ENCODE results near the gene BACE1.

DNA sequence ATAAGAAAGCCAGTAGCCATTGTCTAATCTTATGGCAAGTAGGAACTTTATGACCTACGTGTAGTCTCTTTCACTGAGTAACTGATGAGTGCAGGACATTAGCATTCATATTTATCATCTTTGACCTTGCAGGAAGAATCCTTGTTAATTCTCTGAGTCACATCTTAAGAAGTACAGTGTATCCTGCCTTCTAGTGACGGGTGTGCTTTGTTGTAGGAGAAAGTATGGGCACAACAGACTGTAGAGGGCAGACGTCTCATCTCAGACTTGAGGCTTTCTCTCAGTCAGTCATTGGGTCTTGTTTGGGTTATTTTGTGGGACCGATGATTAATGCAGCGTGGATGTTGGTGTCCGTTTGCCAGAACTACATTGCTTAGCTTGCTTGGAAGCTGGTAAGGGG lies 76.8 kb downstream of the BACE1 start:
- TF ChIP-seq POLR2A (IDR thresholded peaks at IDR 0.05) (no peak), EP300 (IDR thresholded peaks at IDR 0.05) (no peak)
- TF ChIP-seq, protein P1, sequence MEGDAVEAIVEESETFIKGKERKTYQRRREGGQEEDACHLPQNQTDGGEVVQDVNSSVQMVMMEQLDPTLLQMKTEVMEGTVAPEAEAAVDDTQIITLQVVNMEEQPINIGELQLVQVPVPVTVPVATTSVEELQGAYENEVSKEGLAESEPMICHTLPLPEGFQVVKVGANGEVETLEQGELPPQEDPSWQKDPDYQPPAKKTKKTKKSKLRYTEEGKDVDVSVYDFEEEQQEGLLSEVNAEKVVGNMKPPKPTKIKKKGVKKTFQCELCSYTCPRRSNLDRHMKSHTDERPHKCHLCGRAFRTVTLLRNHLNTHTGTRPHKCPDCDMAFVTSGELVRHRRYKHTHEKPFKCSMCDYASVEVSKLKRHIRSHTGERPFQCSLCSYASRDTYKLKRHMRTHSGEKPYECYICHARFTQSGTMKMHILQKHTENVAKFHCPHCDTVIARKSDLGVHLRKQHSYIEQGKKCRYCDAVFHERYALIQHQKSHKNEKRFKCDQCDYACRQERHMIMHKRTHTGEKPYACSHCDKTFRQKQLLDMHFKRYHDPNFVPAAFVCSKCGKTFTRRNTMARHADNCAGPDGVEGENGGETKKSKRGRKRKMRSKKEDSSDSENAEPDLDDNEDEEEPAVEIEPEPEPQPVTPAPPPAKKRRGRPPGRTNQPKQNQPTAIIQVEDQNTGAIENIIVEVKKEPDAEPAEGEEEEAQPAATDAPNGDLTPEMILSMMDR (IDR thresholded peaks at IDR 0.05) = no peak
